ENCODE measurements around the gene RBM17. TPM values are rescaled to one million over a fixed set of nuclear protein-coding genes. Genes with fewer than 3 reads are reported as not detected.

RBM17 gene
- total RNA-seq, 4 donors from 2014 or later = 64.4 to 163 (median 146) TPM

- intact Hi-C loops (cut with DNase I; ENCODE audit: low total_unique reads) = loop anchor here (5.0 to 10.0 kb wide), 2 partner anchors 58 to 205 kb away; partner anchors contain the start of gene PFKFB3
- Histone ChIP-seq H3K27ac (no peak overlapping the region), H3K9me3 (no peaks in the 10 kb centered on the region), H3K4me3 (no peak overlapping the region), H3K36me3 (no peaks in the 10 kb centered on the region), H3K4me1 (peaks cover 0 to 10% of the 10 kb centered on the region in 2 donors), H3K27me3 (no peaks in the 10 kb centered on the region)
- TF ChIP-seq CTCF (IDR thresholded peaks at IDR 0.05) (no peak), POLR2A (IDR thresholded peaks at IDR 0.05) (no peak)
- DNase-seq = no peak
Observed at GRCh38 chr10:6146921-6147320, 58.1 kb downstream of the RBM17 start.

GRCh38 chr10:6148251-6148701 is 59.4 kb downstream of the RBM17 start:
- peaks cover 0 to 10% of the 10 kb centered on the region in 2 donors for H3K4me1 ChIP-seq
- DNase-seq = no peak
- H3K9me3 ChIP-seq = no peaks in the 10 kb centered on the region
- H3K27ac ChIP-seq = no peak overlapping the region
- no peaks in the 10 kb centered on the region for H3K27me3 ChIP-seq
- no peak overlapping the region for H3K4me3 ChIP-seq
- no peaks in the 10 kb centered on the region for H3K36me3 ChIP-seq
- TF ChIP-seq CTCF (IDR thresholded peaks at IDR 0.05) (no peak), POLR2A (IDR thresholded peaks at IDR 0.05) (no peak)
- intact Hi-C loops (cut with DNase I; ENCODE audit: low total_unique reads) = loop anchor here (5.0 to 10.0 kb wide), 2 partner anchors 57 to 206 kb away; partner anchors contain the start of gene PFKFB3

- Histone ChIP-seq H3K4me3 (no peak overlapping the region), H3K36me3 (no peaks in the 10 kb centered on the region), H3K27ac (no peak overlapping the region), H3K27me3 (no peaks in the 10 kb centered on the region), H3K9me3 (no peaks in the 10 kb centered on the region), H3K4me1 (peaks cover 0 to 10% of the 10 kb centered on the region in 2 donors)
- TF ChIP-seq CTCF (IDR thresholded peaks at IDR 0.05) = no peak
- no peak for TF ChIP-seq POLR2A (IDR thresholded peaks at IDR 0.05)
- intact Hi-C loops (cut with DNase I; ENCODE audit: low total_unique reads) = loop anchor here (5.0 to 10.0 kb wide), 2 partner anchors 56 to 207 kb away; partner anchors contain the start of gene PFKFB3
- no peak for DNase-seq
Observed at GRCh38 chr10:6148908-6149307, 60.1 kb downstream of the RBM17 start.

GRCh38 chr10:6151087-6151977 is 62.5 kb downstream of the RBM17 start:
- TF ChIP-seq CTCF (IDR thresholded peaks at IDR 0.05) (peak; percentile 42 to 60 (median 56)), POLR2A (IDR thresholded peaks at IDR 0.05) (no peak)
- DNase-seq = peak; percentile 51 to 52
- no peak overlapping the region for H3K4me3 ChIP-seq
- no peak overlapping the region for H3K27ac ChIP-seq
- H3K4me1 ChIP-seq = peaks cover 0 to 2% of the 10 kb centered on the region in 2 donors
- intact Hi-C loops (cut with DNase I; ENCODE audit: low total_unique reads) = loop anchor here (5.0 kb wide), 1 partner anchor 34 kb away; no protein-coding TSS in a partner anchor
- H3K9me3 ChIP-seq = no peaks in the 10 kb centered on the region
- H3K36me3 ChIP-seq = no peaks in the 10 kb centered on the region
- H3K27me3 ChIP-seq = no peaks in the 10 kb centered on the region

- intact Hi-C loops (cut with DNase I; ENCODE audit: low total_unique reads) = loop anchor here (5.0 kb wide), 1 partner anchor 37 kb away; no protein-coding TSS in a partner anchor
- no peaks in the 10 kb centered on the region for H3K4me1 ChIP-seq
- no peaks in the 10 kb centered on the region for H3K36me3 ChIP-seq
- no peaks in the 10 kb centered on the region for H3K9me3 ChIP-seq
- H3K27ac ChIP-seq = no peak overlapping the region
- DNase-seq = no peak
- H3K4me3 ChIP-seq = no peak overlapping the region
- TF ChIP-seq CTCF (IDR thresholded peaks at IDR 0.05) (no peak), POLR2A (IDR thresholded peaks at IDR 0.05) (no peak)
- H3K27me3 ChIP-seq = no peaks in the 10 kb centered on the region
Observed at GRCh38 chr10:6153845-6154244, 65.0 kb downstream of the RBM17 start.
